DMS 273 (cell line): ENCODE results near the gene MOGAT3.
A peak's percentile ranks its signal among the peaks of the same experiment; 100 is the strongest.

Source experiments
- DNase-seq: peaks from one replicate; lab custom pipeline; 2025; ENCODE audit not compliant: unreplicated experiment; lab: John Stamatoyannopoulos, UW

The MOGAT3 gene

DNA sequence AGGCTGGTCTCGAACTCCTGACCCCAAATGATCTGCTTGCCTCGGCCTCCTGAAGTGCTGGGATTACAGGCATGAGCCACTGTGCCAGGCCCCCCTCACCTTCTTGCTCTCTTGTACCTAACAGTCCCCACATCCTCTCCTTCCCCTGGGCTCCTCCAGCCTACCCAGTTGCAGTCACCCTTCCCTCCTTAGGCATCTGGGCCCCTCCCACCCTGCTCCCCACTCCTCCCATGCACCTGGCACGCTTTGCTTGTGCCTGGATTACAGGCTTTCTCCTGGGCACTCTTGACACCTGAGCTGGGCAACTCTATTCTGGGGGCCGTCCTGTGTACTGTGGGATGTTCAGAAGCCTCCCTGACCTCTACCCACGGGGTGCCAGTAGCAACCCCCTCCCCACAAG lies 33.8 kb upstream of the MOGAT3 start:
- DNase-seq, result peak; percentile 47

DNA sequence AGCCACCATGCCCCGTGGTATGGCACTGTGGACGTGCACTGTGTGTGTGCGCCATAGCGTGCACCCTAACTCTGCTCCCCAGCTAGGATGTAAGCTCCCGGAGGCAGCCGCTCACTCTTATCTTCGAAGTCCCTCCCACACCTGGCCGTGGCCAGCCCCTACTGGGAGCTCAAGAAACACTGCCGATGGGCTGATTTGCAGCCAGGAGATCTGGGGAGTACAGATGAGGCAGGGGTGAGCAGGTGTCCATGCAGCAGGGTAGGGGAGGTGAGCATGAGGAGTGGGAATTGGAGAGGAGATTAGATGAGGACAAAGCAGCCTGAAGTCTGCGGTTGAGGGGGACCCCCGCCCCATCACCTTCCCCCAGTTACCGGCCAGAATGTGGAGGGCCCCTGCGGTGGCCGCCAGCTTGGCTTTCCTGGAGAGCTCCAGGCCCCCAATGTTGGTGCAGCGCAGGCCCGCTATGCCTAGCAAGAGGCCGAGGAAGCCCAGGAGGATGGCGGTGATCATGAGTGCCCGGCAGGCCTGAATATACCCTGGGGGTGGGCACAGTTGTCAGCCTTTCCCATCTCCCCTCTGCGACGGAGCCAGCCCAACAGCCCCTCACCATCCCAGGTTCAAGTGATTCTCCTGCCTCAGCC lies 33.2 kb upstream of the MOGAT3 start:
- no peak for DNase-seq

DNA sequence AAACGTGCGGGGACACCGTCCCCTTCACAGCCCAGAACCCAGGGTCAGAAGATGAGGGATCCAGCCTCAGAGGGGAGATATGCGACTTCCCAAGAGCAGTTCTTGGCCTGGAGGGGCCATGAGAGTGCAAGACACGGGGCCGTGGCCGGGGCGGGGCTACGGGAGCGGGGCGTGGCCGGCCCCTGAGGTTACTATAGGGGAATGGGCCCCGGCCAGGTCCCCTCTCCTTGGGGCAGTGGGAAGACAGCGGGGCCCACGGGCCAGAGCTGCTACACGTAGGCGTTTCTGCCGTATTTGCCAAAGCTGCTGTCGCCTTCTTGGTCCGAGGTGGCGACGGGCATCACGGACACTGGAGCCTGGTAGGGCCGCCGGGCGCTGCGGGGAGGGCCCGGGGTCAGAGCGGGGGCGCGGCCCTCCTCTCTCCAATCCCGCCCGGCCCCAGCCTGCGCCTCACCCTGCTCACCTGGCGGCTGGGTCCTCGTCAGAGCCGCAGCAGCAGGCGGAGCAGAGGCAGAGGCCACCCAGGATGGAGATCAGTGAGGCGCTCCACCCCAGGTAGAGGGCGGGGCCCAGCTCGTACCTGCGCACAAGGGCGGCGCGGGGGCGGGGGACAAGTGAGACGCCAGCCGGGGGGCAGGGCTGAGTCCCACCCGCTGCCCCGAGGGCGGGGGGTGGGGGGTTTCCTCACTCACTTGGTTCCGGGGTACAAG lies 31.5 kb upstream of the MOGAT3 start:
- DNase-seq, result peak; percentile 59

GRCh38 chr7:101231644-101232043 lies 30.8 kb upstream of the MOGAT3 start:
- no peak for DNase-seq

DNA sequence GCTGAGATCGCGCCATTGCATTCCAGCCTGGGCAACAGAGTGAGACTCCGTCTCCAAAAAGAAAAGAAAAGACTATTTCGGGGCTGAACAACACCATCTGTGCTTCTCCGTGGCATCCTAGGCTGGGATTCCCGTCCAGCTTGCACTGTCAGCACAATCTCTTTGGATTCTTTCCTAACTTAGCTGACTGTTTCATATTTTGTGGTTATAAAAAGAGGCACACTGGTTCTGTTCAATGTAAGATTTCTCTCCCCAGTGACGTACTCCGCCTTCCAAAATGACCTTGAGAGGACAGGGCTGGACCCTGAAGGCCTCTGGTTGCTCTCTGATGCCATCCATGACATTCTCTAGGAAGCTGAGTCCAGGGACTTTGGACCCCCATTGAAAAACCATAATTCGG lies 25.9 kb upstream of the MOGAT3 start:
- DNase-seq, result no peak

DNA sequence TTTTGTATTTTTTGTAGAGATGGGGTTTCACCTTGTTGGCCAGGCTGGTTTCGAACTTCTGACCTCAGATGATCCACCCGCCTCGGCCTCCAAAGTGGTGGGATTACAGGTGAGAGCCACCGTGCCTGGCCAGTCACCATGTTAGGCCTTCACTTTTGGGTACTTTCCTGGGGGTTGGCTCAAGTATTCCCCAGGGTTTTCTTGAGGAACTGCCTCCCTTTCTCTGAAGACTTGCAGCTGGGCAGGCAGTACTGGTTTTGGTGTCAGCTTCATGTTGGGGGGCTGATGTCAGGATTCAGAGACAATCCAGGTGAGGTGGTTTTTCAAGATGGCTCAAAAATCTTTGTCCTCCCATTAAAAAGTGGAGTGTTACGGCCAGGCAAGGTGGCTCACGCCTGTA lies 24.8 kb upstream of the MOGAT3 start:
- DNase-seq, result no peak

DNA sequence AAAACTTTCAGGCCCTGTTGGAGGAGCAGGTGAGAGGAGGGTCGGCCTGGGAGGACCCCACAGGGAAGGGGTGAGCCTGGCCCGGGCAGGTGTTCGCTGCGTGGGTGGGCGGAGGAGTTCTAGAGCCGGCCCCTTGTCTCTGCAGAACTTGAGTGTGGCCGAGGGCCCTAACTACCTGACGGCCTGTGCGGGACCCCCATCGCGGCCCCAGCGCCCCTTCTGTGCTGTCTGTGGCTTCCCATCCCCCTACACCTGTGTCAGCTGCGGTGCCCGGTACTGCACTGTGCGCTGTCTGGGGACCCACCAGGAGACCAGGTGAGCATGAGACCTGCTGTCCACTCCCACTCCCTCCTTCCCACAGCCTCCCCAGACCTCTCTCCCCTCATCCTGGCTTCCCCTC lies 22.7 kb upstream of the MOGAT3 start:
- no peak for DNase-seq

DNA sequence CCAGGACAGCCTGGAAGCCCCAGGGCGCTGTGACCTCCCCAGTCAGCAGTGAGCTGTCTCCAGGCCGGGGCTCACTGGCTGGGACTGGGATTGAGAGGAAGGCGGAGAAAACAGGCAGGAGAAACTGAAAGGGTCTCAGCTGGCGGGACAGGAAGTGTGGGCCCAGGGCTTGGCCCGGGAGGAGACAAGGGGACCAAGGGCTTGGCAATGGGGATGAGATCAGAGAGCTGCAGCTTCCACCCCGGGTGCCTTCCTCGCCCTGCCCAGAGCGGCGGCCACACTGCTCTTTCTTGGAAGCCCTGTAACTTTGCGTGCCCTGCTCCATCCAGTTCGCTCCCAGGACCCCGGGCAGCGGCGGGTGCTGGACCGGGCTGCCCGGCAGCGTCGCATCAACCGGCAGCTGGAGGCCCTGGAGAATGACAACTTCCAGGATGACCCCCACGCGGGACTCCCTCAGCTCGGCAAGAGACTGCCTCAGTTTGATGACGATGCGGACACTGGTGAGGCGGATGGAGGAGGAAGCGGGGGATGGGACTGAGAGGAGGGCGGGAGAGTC lies 21.5 kb upstream of the MOGAT3 start:
- DNase-seq, result no peak

DNA sequence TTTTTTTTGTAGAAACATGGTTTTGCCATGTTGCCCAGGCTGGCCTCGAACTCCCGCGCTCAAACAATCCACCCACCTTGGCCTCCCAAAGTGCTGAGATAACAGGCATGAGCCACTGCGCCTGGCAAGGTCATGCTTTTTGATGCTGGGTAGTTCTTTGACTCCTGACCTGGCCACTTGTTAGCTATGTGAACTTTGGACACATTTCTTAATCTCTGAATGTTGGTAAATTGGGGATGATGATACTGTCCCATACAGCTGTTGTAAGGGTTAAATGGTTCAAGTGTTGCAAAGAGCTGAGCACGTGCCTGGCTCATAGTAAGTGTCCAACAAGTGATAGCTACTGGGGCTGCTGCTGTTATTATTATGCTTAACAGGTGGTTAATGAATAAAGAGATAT lies 19.5 kb upstream of the MOGAT3 start:
- DNase-seq, result no peak

- peak; percentile 68 for DNase-seq
These were observed 17.6 kb upstream of the MOGAT3 start for GRCh38 chr7:101218236-101219125.

- peak; percentile 100 for DNase-seq
These were observed 16.8 kb upstream of the MOGAT3 start, which contains the start of the genes PLOD3 and ZNHIT1 for GRCh38 chr7:101217388-101218235. PLOD3 (minus strand) TSS chr7:101217581; CDS start chr7:101217274, 307 bp downstream. ZNHIT1 (plus strand) TSS chr7:101218165; CDS start chr7:101218196, 31 bp downstream.

- DNase-seq, result no peak
These were observed 16.1 kb upstream of the MOGAT3 start for GRCh38 chr7:101216860-101217387.

- no peak for DNase-seq
These were observed 15.4 kb upstream of the MOGAT3 start for GRCh38 chr7:101216001-101216859.

DNA sequence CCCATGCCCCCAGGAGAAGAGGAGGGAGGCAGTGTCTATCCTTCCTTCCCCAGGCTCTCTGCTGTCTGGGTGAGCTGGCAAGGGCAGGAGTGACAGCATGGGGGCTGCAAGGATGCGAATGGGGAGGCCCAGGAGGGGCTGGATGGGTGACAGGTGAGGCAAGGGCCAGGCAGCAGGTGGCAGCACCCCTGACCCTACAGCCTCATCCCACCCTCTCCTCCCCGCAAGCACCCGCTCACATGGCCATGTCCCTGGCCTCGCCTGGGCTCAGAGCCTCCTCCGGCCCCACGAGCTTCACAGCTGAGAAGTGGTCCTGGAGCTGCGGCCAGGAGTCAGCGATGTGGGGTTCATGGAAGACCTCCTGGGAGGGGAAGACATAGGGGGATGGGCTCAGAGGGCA lies 11.2 kb upstream of the MOGAT3 start:
- no peak for DNase-seq

GRCh38 chr7:101211501-101211900 lies 10.7 kb upstream of the MOGAT3 start:
- no peak for DNase-seq

GRCh38 chr7:101210143-101210542 lies 9.3 kb upstream of the MOGAT3 start:
- DNase-seq, result no peak

GRCh38 chr7:101208794-101209193 lies 8.0 kb upstream of the MOGAT3 start:
- DNase-seq, result no peak

DNA sequence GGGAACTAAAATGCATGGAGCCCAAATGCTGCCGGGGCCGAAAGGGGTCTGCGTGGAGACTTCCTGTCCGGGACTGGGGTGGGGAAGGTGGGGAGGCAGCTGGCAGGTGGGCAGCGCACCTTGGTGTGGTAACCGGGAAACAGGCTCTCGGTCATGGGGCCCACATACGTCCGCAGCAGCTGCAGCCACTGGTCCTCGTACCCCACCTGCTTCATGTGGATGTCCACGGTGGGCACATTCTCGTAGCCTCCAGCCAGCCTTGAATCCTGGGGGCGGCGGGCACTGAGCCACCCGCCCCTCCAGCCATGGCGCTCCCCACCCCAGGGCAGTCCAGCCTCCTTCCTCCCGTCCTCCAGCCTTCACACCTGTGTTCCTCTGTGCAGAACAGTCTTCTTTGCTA lies 6.6 kb upstream of the MOGAT3 start:
- no peak for DNase-seq

DNA sequence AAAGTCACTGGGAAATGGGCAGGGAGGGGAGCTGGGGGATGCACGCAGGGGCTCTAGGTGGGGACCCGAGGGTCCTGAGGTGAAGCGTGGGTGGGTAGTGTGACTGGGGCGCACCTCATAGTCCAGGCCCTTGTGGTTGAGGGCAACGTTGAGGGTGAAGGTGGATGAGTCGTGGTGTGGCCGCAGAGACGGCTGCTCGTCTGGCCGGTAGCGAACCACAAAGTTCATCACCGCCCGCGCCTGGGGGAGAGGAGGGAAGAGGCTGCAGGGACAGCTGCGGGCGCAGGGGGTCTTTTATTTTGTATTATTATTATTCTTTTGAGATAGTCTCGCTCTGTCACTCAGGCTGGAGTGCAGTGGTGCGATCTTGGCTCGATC lies 5.8 kb upstream of the MOGAT3 start:
- DNase-seq, result no peak
